ENCODE measurements around the gene CCN2. TPM values are rescaled to one million over a fixed set of nuclear protein-coding genes. Genes with fewer than 3 reads are reported as not detected.

The CCN2 gene
- polyA plus RNA-seq, 2 of the 4 experiments (the other 2 are of a cell fraction): 32.0 to 103 TPM

DNA sequence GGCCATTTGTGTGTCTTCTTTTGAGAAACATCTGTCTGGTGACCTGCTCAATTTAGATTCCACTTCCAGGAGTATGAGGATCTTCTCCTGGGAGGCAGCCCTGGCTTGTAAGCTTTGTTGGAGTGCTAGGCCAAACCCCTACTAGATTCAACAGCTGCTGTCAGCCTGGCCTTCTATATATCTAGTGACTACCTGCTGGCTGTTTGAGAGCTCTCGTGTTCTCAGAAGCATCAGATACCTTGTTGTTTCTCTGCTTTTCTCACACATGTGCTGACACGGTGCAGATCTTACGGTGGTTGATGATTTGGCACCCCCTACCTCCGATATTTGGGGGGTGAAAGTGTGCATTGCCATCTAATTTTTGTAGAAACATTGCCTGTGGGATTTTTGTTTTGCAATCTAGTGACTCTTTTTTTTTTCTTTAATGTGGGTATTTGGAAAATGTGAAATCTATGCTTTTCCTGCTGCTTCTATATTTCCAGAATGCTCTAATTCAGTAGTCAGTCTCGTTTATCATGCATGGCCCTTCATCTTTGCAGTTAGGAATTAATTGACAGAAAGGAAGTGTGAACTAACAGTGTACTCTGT, 4.7 kb downstream of the CCN2 start:
- ChIA-PET CTCF (interaction anchor here (0.8 to 1.6 kb wide), 2 partner anchors 31 to 538 kb away, joined by 3 to 5 read pairs; no protein-coding TSS in a partner anchor), POLR2A (interaction anchor here (0.6 kb wide), 1 partner anchor 31 kb away, joined by 3 read pairs; no protein-coding TSS in a partner anchor)
- H3K4me3 ChIP-seq: no peak overlapping the region
- DNase-seq (ENCODE audit: low read depth in 1 of 2, low spot score in 1 of 2) (peak in 1 of 2 experiments; percentile 68), FAIRE-seq (no peak), ATAC-seq (peak; percentile 12 to 54; a peak in 4 of 6 replicates)
- 89% methylated on average over 5 of the region's 5 CpGs for WGBS (ENCODE audit: missing lambda C conversion rate)
- 0 out of 2 replicates have a peak, but pooled peaks have one; percentile 15 for TF ChIP-seq HOXB5 (CRISPR knock-in tag; IDR thresholded peaks at IDR 0.05)
- TF ChIP-seq, protein P1, sequence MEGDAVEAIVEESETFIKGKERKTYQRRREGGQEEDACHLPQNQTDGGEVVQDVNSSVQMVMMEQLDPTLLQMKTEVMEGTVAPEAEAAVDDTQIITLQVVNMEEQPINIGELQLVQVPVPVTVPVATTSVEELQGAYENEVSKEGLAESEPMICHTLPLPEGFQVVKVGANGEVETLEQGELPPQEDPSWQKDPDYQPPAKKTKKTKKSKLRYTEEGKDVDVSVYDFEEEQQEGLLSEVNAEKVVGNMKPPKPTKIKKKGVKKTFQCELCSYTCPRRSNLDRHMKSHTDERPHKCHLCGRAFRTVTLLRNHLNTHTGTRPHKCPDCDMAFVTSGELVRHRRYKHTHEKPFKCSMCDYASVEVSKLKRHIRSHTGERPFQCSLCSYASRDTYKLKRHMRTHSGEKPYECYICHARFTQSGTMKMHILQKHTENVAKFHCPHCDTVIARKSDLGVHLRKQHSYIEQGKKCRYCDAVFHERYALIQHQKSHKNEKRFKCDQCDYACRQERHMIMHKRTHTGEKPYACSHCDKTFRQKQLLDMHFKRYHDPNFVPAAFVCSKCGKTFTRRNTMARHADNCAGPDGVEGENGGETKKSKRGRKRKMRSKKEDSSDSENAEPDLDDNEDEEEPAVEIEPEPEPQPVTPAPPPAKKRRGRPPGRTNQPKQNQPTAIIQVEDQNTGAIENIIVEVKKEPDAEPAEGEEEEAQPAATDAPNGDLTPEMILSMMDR (IDR thresholded peaks at IDR 0.05): no peak
- peak; percentile 96; the same call in 1 of the 2 replicates for TF ChIP-seq POLR2AphosphoS2 (conservative IDR thresholded peaks at IDR 0.05; ENCODE audit: low read length)
- H3K27ac ChIP-seq: no peak overlapping the region
- H3K4me2 ChIP-seq: no peak overlapping the region
- H3K4me1 ChIP-seq: peaks cover 20% of the 10 kb centered on the region
- H3K9me3 ChIP-seq: no peaks in the 10 kb centered on the region

DNA sequence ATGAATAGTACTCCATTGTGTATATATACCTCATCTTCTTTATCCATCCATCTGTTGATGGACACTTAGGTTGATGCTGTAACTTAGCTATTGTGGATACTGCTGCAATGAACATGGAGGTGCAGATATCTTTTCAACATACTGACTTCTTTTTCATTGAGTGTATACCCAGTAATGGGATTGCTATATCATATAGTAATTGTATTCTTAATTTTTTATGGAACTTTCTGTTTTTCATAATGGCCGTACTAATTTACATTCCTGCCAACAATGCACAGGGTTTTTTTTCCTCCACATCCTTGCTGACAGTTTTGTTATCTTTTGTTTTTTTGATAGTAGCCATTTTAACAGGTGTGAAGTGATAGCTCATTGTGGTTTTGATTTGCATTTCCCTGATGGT, 5.2 kb downstream of the CCN2 start:
- ChIA-PET POLR2A (no interaction called here), CTCF (interaction anchor here (0.5 to 1.6 kb wide), 3 partner anchors 31 to 1022 kb away, joined by 3 to 5 read pairs (median 3); no protein-coding TSS in a partner anchor)
- 100% methylated on average over 1 of the region's 1 CpG for WGBS (ENCODE audit: missing lambda C conversion rate)
- ATAC-seq: peak in 1 of 2 experiments; percentile 31; a peak in 3 of 6 replicates
- Histone ChIP-seq H3K9me3 (no peaks in the 10 kb centered on the region), H3K4me3 (no peak overlapping the region), H3K27ac (no peak overlapping the region), H3K4me2 (no peak overlapping the region), H3K4me1 (peaks cover 20% of the 10 kb centered on the region)
- no peak for FAIRE-seq
- no peak for DNase-seq (ENCODE audit: low read depth in 1 of 2, low spot score in 1 of 2)
- TF ChIP-seq JUNB (IDR thresholded peaks at IDR 0.05): no peak
- no peak for TF ChIP-seq PHF8 (IDR thresholded peaks at IDR 0.05; ENCODE audit: borderline replicate concordance, low read depth)
- no peak for TF ChIP-seq ZFP36 (IDR thresholded peaks at IDR 0.05; ENCODE audit: borderline replicate concordance, partially characterized antibody)
- TF ChIP-seq ZSCAN20 (CRISPR knock-in tag; IDR thresholded peaks at IDR 0.05): no peak
- TF ChIP-seq, protein P2, sequence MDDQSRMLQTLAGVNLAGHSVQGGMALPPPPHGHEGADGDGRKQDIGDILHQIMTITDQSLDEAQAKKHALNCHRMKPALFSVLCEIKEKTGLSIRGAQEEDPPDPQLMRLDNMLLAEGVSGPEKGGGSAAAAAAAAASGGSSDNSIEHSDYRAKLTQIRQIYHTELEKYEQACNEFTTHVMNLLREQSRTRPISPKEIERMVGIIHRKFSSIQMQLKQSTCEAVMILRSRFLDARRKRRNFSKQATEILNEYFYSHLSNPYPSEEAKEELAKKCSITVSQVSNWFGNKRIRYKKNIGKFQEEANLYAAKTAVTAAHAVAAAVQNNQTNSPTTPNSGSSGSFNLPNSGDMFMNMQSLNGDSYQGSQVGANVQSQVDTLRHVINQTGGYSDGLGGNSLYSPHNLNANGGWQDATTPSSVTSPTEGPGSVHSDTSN (IDR thresholded peaks at IDR 0.05): no peak
- no peak for TF ChIP-seq HDAC2 (IDR thresholded peaks at IDR 0.05)
- TF ChIP-seq NFE2L2 (conservative IDR thresholded peaks at IDR 0.05; ENCODE audit: low read length): no peak
- TF ChIP-seq RFX5 (IDR thresholded peaks at IDR 0.05): no peak
- TF ChIP-seq, protein P3, sequence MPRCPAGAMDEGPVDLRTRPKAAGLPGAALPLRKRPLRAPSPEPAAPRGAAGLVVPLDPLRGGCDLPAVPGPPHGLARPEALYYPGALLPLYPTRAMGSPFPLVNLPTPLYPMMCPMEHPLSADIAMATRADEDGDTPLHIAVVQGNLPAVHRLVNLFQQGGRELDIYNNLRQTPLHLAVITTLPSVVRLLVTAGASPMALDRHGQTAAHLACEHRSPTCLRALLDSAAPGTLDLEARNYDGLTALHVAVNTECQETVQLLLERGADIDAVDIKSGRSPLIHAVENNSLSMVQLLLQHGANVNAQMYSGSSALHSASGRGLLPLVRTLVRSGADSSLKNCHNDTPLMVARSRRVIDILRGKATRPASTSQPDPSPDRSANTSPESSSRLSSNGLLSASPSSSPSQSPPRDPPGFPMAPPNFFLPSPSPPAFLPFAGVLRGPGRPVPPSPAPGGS (IDR thresholded peaks at IDR 0.05): no peak

DNA sequence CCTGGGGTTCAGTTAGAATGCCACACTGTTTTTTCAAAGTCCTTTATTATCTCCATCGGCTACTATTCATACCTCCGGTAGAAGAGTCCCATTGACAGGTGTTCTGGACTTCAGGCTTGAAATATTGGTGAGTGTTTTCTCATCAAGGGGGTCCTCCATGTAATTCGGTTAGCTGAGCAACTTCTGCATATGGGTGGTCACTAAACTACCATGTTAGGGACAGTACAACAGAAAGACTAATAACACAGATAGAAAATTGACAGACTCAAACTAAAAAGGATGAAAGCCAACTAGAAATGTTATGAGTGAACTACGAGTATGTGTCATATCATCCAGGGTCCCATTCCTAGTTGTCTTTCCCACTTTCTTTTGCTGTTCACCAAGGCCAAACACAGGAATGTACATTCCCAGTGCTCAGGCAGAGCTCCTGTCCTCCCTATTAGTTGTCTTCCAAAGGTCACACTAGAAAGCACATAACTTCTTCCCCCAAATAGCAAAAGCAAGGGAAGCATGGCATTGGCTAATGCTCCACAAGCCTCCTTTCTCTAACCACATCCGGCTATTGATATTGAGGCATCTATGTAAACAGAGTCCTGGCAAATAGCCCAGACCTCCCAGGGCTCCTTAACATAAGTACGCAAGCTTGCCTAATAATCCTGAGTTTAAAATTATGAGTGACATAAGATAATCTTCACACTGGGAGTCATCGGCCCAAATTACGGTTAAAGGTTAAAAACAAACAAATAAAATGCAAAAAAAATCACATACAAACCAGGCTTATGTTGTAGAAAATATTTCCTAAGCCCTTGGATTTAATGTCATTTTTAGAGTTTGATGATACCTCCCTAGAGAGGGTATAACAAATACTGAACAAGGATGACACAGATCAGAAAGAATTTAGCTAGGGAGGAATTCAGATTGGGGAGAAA, 13.2 kb downstream of the CCN2 start:
- Histone ChIP-seq H3K4me3 (no peak overlapping the region), H3K9me3 (no peaks in the 10 kb centered on the region), H3K27ac (peak overlapping the region; percentile 27 to 52; a peak in 5 of 6 replicates), H3K4me2 (peak overlapping the region; percentile 58), H3K4me1 (peaks cover 25% of the 10 kb centered on the region)
- CTCF ChIA-PET: interaction anchor here (3.1 to 4.1 kb wide), 2 partner anchors 12 to 13 kb away, joined by 16 to 17 read pairs; partner anchors contain the start of gene CCN2
- WGBS (ENCODE audit: missing lambda C conversion rate): 38% methylated on average over 8 of the region's 8 CpGs
- peak in 1 of 2 experiments; percentile 86 for DNase-seq (ENCODE audit: low read depth in 1 of 2, low spot score in 1 of 2)
- no peak for FAIRE-seq
- POLR2A ChIA-PET: interaction anchor here (2.2 kb wide), 1 partner anchor 13 kb away, joined by 13 read pairs; the partner anchor contains the start of gene CCN2
- peak; percentile 81 to 94 for ATAC-seq
- TF ChIP-seq, protein P4, sequence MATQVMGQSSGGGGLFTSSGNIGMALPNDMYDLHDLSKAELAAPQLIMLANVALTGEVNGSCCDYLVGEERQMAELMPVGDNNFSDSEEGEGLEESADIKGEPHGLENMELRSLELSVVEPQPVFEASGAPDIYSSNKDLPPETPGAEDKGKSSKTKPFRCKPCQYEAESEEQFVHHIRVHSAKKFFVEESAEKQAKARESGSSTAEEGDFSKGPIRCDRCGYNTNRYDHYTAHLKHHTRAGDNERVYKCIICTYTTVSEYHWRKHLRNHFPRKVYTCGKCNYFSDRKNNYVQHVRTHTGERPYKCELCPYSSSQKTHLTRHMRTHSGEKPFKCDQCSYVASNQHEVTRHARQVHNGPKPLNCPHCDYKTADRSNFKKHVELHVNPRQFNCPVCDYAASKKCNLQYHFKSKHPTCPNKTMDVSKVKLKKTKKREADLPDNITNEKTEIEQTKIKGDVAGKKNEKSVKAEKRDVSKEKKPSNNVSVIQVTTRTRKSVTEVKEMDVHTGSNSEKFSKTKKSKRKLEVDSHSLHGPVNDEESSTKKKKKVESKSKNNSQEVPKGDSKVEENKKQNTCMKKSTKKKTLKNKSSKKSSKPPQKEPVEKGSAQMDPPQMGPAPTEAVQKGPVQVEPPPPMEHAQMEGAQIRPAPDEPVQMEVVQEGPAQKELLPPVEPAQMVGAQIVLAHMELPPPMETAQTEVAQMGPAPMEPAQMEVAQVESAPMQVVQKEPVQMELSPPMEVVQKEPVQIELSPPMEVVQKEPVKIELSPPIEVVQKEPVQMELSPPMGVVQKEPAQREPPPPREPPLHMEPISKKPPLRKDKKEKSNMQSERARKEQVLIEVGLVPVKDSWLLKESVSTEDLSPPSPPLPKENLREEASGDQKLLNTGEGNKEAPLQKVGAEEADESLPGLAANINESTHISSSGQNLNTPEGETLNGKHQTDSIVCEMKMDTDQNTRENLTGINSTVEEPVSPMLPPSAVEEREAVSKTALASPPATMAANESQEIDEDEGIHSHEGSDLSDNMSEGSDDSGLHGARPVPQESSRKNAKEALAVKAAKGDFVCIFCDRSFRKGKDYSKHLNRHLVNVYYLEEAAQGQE (IDR thresholded peaks at IDR 0.05): no peak
- TF ChIP-seq POLR2A (IDR thresholded peaks at IDR 0.05; ENCODE audit: low read length) (no peak), HDAC2 (IDR thresholded peaks at IDR 0.05) (no peak), NPAS2 (CRISPR knock-in tag; IDR thresholded peaks at IDR 0.05; ENCODE audit: borderline replicate concordance) (no peak)
- TF ChIP-seq, protein P1 (IDR thresholded peaks at IDR 0.05): no peak
- TF ChIP-seq, protein P5, sequence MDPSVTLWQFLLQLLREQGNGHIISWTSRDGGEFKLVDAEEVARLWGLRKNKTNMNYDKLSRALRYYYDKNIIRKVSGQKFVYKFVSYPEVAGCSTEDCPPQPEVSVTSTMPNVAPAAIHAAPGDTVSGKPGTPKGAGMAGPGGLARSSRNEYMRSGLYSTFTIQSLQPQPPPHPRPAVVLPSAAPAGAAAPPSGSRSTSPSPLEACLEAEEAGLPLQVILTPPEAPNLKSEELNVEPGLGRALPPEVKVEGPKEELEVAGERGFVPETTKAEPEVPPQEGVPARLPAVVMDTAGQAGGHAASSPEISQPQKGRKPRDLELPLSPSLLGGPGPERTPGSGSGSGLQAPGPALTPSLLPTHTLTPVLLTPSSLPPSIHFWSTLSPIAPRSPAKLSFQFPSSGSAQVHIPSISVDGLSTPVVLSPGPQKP (IDR thresholded peaks at IDR 0.05; ENCODE audit: low read depth, low read length): no peak
- TF ChIP-seq, protein P6, sequence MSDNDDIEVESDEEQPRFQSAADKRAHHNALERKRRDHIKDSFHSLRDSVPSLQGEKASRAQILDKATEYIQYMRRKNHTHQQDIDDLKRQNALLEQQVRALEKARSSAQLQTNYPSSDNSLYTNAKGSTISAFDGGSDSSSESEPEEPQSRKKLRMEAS (IDR thresholded peaks at IDR 0.05): peak; percentile 29; the same call in 1 of the 2 replicates

Data from A549 (cell line).